ENCODE results near the gene OGFOD3.
A peak's percentile ranks its signal among the peaks of the same experiment; 100 is the strongest.

OGFOD3 gene

DNA sequence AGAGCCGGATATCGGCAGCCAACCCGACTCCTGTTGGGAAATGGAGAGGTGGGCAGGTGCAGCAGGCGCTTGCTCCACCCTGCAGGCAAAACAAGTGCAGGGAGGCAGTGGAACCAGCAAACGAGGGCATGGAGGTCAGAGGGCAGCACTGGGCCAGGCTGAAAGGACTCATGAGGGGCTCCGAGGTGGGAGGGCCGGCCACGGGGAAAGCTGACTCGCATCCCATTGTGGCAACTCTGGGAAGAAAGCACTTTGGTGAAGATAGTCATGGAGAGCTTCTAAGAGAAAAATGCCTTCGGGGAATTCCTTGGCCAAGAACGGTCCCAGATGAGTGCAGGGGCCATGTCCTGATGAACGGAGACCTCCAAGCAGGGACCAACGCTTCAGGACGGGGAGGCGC is 27.7 kb upstream of the OGFOD3 start:
- DNase-seq: no peak

DNA sequence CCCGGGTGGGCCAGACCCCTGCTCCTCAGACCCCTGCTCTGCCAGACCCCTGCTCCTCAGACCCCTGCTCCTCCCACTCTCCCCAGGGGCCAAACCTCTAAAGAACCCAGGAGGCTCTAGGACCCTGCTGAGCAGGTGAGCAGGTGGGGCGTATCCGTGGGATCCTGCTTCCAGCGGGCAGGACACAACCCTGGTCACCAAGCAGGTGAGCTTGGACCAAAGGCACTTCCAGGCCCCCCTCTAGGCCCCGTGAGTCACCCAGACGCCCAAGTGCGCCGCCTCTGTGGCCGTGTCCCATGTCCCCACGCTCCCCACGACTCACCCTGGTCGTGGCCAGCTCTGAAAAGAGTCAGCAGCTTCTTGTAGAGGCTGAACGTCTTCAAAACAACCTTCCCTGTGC is 27.2 kb upstream of the OGFOD3 start:
- no peak for DNase-seq

DNA sequence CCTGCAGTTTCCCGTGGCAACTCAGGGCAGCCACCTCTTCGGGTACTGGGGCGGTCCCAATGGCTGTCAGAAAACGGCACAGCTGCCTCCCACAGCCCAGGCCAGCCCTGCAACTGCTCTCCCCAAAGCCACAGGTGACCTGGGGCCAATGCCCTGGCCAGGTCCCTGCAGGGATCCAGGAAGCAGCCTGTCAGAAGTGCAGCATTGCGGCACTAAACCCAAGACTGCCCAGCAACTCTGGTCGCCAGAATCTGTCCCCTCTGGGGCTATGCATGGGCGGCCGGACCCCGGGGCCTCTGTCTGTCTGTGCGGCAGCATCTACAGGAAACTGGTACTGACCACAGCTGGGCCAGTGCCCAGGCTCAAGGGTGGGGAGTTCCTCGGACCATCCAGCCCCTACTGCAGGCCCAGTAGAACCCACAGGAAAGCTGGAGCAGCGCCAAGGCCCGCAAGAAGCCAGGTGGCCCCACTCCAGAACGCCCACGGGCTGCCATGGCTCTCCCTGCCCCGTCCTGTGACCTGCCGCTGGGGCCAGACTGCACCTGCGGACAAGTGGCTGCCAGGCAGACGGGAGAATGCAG is 26.6 kb upstream of the OGFOD3 start:
- no peak for DNase-seq

DNA sequence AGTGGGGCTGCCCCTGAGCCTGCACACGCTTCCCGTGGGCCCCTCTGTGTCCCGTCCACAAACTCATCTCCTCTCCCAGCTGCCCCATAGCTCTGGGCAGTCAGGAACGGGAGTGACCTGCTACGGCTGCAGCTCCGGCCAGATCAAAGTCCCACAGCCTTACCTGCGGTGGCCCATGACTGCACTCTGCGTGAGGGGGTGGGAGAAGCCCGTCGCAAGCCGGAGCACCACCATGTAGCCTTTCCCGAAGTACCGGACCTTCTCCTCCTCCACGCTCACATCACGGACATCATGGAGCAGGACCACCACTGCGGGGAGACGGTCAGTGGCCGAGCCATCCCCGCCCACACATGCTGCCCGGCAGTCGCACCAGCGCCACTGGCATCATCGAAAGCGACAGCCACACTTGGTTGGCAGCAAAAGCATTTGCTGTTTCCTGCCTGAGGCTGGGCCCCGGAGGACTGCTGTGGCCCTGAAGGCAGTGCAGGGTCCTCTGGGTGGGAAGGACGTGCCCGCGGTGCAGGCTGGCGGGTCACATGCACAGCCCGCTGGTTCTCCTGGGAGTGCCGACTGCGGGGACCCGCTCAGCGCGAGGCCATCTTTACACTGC is 26.0 kb upstream of the OGFOD3 start:
- DNase-seq: no peak

DNA sequence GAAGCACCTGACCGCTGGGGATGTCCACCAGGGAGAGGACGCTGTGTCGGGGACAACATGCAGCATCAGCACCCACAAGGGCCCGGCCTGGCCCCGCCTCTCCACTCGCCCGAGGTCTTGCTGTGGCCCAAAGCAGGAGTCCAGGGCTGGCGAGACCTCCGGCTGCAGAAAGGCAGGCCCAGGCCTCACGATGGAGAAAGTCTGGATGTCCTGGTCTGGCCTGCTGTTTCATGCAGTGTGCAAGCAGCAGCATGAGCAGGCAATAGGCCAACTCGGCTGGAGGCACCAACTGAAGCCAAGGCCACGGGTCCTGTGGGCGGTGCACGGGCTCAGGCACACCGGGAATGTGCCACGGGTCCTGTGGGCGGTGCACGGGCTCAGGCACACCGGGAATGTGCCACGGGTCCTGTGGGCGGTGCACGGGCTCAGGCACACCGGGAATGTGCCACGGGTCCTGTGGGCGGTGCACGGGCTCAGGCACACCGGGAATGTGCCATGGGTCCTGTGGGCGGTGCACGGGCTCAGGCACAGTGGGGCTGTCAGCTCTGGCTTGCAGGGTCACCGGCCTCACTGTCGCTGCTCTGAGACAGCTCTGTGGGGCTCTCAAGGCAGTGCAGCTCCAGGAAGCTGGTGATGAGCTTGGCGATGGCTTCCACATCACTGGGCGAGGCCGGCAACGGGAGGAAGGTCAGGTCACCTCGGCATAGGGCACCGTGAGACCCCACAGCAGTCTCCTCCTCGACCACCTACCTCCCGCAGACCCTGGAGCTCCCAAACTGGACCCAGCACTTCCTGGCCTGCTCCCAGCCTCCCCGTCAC is 25.3 kb upstream of the OGFOD3 start:
- no peak for DNase-seq

DNA sequence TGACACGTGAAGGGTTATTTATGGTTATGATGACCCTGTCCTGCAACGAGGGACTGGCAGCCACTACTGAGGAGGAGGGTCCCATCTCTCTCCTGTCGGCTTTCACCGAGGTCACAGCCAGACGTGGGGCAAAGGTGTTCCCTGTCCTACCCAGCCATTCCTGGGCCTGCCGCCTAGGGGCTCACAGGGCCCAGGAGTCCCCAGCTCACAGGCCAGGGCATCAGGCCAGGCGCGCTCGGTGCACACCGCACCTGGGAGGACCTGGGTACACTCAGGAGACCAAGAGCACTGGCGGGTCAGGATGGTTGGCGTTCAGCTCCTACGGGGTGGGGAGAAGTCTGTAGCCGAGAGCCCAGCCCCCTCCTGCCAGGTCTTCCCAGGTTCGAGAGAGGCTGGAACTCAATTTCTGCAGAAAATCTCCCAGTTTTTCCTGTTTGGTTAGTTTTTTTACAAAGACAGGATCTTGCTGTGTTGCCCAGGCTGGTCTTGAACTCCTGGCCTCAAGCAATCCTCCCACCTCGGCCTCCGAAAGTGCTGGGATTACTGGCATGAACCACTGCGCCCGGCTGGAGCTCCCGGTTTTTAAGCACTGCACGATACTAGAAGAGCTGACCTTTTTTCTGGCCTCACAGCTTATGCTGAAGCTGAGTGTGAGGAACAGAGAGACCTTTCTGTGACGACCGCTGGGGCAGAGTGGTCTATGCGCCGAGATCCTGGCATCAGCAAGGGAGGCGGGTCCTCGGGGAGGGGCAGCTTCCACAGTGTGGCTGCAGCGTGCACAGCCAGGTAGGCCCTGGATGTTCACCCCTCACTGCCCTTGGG is 24.5 kb upstream of the OGFOD3 start:
- DNase-seq: no peak

DNA sequence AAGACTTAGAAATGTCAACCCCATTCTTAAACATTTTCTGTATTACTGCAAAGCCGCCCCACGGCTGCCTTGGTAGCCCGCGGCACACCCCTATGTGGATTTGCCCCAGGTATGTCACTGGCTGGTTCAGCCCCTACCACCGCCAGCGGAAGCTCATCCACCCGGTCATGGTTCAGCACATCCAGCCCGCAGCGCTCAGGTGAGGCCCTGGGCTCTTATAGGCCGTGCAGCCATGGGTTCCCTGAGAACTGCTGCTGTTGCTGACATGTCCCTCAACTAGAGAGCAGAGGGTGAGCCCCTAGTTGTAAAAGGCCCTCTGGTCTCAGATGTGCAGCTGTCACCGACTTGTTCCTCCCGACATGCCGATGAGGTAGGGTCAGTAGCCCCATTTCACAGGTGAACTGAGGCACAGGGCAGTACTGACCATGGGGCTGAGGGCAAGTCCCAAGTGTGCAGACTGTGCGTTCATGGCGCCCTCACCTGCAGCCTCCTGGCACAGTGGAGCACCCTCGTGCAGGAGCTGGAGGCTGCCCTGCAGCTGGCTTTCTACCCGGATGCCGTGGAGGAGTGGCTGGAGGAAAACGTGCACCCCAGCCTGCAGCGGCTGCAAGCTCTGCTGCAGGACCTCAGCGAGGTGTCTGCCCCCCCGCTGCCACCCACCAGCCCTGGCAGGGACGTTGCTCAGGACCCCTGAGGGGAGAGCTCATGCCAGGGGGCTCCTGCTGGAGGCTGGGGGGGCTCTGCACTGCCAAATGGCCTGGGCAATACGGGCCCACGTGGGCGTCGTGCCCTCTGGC is 23.5 kb upstream of the OGFOD3 start:
- DNase-seq: no peak

DNA sequence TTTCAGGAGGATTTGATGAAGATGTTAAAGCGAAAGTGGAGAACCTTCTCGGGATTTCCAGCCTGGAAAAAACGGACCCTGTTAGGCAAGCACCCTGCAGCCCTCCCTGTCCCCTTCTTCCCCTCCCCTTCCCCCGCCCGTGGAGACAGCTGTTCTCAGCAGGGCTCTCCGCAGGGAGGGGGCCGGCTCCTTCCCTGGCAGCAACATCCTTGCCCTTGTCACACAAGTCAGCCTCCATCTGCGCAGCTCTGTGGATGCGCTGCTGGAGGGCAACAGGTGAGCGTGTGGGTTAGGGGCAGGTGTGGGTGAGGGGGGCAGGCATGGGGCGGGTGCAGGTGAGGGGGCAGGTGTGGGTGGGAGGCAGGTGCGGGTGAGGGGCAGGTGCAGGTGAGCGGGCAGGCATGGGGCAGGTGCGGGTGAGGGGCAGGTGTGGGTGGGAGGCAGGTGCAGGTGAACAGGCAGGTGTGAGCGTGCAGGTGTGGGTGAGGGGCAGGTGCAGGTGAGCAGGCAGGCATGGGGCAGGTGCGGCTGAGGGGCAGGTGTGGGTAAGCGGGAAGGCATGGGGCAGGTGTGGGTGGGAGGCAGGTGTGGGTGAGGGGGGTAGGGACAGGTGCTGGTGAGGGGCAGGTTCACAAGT is 22.7 kb upstream of the OGFOD3 start:
- DNase-seq: peak; percentile 77

DNA sequence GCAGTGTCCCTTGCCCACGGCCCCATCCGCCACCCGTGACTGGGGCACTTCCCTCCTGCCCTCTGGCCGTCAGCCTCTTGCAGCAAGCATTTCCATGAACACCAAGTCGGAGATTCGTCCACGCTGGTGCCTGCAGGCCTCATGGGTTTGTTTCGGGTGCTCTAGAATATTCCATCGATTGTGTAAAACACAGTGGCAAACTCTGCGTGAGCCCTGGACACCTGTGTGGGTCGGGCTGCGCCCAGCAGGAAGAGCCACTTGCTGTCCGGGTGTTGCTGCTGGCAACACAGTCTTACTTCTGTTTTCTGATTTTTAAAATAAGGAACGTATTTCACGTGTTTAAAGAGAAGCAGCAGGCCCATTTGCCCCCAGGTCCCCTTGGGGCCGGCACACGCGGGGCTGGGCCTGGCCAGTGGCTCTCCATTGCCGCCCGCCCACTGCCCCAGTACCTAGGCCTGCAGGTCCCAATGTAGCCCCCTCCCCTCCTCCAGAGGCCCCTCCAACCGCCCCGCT is 22.1 kb upstream of the OGFOD3 start:
- no peak for DNase-seq

DNA sequence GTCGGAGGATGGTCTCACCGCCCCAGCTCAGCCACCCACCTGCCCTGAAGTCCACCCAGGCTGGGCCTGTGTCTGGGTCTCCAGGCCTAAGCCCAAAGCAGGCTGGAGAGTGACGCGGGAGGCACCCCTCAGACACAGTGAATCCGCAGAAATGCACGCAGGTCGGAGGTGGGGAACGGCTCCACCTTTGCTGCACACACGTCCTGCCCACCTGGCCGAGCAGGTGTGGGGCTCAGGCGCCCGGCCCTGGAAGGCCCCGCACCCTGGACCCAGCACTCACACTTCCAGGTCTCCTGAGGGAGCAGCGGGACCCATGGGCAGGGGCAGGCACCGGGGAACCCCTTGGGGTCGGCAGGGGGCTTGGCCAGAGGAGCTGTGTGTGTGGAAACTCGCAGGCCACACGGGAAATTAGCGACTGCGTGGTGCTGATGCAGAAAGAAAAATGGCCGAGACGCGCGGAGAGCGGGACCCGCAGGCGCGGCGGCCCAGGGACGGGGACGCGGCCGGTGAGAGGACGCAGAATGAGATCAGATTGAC is 21.5 kb upstream of the OGFOD3 start:
- no peak for DNase-seq

DNA sequence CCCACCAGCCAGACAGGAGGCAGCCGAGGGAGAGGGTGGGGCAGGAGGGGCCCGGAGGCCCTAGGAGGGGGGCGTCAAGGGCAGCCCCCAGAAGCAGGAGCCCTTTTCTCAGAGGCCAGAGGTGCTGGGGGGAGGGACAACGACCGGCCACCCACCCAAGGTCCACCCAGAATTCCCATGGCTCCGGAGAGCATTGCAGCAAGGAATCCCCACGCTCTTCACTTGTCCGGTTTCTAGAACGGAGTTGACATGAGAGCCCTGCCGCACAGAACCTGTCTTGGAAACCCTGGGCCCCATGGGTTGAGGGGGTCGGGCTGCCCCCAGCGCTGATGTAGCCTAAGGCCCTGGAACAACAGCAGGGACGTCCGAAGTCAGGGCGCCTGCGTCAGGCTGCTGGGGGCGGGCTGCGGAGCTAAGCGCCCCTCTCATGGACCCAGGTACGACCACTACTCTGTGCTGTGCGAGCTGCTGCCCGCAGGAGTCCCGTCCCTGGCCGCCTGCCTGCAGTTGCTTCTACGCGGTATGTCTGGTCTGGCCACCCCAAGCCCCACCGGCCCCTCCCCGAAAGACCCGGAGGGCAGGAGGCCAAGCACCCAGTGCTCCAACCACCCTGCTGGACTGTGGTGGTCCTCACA is 20.9 kb upstream of the OGFOD3 start:
- DNase-seq: no peak

DNA sequence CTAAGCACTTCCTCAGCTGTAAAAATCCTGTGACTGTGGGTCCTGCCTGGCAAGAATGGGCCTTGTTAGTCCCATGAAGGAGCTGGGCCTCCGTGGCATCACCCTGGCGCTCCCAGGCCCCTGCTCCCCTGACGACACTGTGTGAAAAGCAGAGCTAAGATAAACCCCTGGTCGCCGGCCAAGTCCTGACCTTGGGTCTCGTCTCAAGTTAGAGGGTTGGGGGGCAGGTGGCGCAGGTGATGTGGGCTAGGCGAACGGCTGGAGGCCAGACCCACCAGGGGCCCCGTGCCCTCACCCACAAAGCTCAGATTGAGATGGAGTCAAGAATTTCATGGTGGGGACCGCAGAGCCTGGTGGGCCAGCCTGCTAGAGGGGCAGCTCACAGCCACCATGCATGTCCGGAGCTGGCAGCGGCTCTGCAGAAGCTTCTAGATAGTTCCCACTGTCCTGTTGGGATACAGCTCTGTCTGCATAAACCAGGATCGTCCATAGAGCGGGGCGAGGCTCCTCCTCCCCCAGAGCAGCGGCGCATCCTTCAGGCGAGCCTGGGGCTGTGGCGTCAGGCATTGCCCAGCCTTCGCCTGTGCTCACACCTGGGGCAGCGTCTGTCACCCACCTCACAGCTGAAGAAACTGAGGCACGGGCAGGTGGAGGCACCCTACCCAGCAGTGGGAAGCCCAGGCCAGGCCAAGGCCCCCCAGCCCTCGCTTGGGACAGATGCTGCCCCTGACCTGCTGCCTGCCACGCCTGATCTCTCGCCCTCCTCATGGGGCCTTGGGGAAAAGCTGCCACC is 20.2 kb upstream of the OGFOD3 start:
- DNase-seq: no peak

DNA sequence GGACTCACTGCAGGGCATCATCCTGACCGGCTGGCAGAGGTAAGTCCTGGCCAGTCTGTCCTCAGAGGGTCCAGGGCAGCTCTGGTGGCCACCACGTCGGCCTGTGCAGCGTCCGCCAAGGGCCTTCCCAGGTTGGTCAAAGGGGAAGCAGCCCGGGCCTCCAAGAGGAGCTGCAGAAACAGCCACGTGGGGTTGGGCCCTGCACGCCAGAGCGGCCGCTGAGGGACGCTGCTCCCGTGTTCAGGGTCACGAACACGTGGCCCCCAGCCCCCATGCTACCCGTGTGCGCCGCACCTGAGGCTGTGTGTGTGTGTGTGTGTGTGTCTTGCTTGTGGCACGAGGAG is 18.9 kb upstream of the OGFOD3 start:
- no peak for DNase-seq

DNA sequence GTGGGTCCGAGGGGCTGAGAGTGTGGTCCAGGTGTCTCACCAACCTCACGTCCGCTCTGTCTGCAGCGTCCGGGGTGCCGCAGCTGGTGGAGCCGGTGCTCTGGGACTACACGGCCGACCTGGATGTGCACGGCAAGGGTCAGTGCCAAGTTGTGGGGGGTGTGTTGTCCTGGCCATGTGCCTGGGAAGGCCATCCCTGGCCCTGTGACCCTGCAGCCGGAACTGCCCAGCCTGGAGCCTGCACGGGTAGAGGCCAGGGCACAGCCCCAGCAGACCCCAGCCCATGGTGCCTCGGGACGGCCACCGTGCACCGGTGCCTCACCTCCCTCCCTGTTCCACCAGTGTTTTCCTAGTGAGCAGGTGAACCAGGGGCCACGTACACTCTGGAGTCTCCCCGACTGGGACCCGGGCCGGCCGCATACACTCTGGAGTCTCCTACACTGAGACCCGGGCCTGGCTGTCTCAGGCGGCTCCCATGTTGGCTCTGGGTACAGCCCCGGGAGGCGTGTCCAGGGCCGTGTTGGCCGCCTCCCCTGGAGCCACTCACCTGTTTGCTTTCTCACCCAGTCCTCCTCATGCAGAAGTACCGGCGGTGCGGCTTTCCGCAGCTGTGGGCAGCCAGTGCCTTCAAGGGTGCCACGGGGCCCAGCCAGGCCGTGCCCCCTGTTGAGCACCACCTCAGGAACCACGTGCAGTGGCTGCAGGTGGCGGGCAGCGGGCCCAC is 18.4 kb upstream of the OGFOD3 start:
- DNase-seq: no peak

DNA sequence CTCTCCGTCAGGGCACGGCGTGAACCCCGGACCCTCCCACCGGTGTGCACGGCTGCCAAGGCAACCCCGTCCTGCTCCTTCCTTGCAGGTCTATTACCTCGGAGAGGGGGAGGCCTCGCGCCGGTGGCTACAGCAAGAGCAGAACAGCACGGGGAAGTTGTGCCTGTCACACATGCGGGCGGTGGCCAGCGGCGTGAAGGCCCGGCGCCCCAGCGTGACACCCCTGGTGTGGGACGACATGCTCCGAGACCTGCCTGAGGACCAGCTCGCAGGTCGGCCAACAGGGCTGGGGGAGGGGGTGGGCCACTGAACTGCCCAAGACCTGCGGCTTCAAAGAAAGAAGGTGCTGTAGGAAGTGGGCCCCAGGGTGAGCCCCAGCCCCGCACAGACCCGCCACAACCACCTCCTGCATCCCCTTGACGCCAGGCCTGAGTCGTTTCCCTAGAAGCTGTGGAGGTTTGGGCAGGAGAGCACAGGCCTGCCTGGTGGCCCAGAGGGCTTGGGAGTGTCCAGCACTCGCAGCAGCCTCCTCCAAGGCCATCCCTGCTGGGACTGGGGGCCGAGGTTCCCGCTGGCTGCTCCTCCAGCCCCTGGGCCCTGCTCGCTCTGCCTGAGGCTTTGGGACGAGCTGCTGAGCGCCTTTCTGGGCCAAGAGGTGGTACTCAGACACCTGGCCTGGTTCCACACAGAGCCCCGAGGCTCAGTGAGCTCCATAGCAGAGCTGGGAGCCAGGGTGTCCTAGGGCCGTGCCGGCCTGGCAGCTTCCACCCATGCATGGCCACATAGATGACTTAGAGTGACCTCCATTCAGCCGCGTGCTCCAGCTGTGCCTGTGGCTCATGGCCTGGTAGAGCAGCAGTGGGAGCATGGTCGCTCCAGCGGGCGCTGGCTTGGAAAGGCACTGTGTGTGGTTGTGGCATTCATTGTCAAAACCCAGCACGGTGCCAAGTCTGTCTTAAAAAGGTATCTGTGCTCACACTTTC is 17.5 kb upstream of the OGFOD3 start:
- no peak for DNase-seq

DNA sequence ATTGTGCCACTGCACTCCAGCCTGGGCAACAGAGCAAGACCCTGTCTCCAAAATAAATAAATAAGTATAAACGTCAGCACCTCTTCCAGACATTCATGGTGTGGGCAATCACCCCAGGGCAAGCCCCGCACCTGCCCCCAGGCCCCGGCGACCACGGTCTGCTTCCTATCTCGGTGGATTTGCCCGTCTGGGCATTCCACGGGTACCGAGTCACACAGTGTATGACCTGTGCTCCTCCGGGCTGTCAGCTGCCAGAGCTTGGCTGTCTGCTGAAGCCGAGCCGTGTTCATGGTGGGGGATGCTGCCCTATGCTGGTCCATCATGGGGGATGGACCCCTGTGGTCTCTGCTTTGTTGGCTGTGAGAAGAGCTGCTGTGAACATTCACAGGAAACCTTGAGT is 16.7 kb upstream of the OGFOD3 start:
- no peak for DNase-seq

DNA sequence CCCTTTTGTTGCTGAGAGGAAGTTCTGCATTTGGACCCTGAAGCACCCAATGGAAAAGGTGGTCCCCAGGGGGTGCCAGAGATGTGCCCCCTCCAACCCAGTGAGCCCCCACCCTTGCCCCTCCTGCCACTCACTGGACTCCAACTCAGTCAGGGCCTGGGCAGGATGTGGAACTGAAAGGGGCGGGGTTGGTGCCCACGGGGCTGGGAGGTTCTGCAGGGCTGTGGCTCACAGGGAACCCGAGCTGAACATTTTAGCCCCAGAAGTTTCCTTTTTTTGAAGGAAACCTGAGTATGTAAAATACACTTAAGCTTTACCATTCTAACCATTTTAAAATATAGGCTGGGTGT is 15.8 kb upstream of the OGFOD3 start:
- DNase-seq: no peak

DNA sequence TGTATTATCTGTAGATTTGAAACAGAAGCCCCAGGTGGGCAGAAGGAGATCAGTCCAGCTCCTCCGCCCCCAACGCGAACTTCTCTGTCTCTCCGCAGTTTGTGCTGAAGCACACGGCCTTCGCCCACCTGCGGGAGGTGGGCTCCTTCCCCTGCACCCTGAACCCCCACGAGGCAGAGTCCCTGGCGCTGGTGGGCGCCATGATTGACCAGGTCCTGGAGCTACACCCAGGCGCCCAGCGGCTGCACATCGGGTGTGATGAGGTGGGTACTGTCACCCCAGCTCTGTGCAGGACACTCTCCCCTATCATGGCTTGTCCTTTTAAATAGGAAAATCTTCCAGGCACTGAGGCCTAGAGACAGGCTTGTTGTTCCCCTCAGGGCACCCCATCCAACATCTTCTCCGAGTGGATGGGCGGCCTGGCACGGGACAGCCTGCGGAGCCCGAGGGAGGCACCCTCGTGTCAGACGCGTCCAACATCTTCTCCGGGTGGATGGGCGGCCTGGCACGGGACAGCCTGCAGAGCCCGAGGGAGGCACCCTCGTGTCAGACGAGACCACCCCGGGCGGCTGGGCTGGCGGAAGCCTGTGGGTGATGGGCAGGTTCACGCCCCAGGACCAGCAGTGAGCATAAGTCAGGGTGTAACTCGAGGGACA is 15.3 kb upstream of the OGFOD3 start:
- no peak for DNase-seq
